Measurements from ENCODE around the gene RFTN1. TPM values are rescaled to one million over a fixed set of nuclear protein-coding genes. Genes with fewer than 3 reads are reported as not detected.

The RFTN1 gene
- total and polyA plus RNA-seq, 4 donors, result 4.4 to 20.4 (median 11.9) TPM

GRCh38 chr3:16456784-16457415 lies 56.6 kb downstream of the RFTN1 start:
- H3K27ac ChIP-seq (ENCODE audit: low read depth in 1 of 2, low read length in 2 of 2), result no peak overlapping the region

GRCh38 chr3:16455966-16456365 lies 57.5 kb downstream of the RFTN1 start:
- Histone ChIP-seq H3K4me3 (ENCODE audit: low read depth in 1 of 3, low read length in 3 of 3) (no peak overlapping the region), H3K9ac (ENCODE audit: low read depth in 1 of 2, low read length in 2 of 2) (no peak overlapping the region), H3K27ac (ENCODE audit: low read depth in 1 of 2, low read length in 2 of 2) (no peak overlapping the region), H3K36me3 (ENCODE audit: control insufficient read depth in 4 of 4, insufficient read depth in 3 of 4, low read depth in 1 of 4, low read length in 3 of 4) (peaks cover 0 to 6% (median 1%) of the 10 kb centered on the region in 4 donors), H3K9me3 (ENCODE audit: control insufficient read depth in 4 of 4, low read length in 3 of 4) (no peaks in the 10 kb centered on the region), H3K27me3 (ENCODE audit: control insufficient read depth in 4 of 4, insufficient read depth in 4 of 4, low read length in 3 of 4) (no peaks in the 10 kb centered on the region), H3K4me1 (ENCODE audit: control insufficient read depth in 4 of 4, insufficient read depth in 4 of 4, low read length in 3 of 4) (no peaks in the 10 kb centered on the region)
- WGBS, result 94% methylated on average over 8 of the region's 8 CpGs
- no peak for DNase-seq (ENCODE audit: low spot score)
- no peak for TF ChIP-seq TAF1 (conservative IDR thresholded peaks at IDR 0.05)
- TF ChIP-seq SP1 (IDR thresholded peaks at IDR 0.05), result no peak
- TF ChIP-seq JUND (IDR thresholded peaks at IDR 0.05), result no peak
- TF ChIP-seq REST (IDR thresholded peaks at IDR 0.05), result no peak
- TF ChIP-seq GABPA (IDR thresholded peaks at IDR 0.05 in 1 of 2, conservative IDR thresholded peaks at IDR 0.05 in 1 of 2), result no peak
- no peak for TF ChIP-seq FOXA2 (IDR thresholded peaks at IDR 0.05)

More at GRCh38 chr3:16456784-16457415, 56.6 kb downstream of the RFTN1 start:
- TF ChIP-seq FOXA1 (IDR thresholded peaks at IDR 0.05) (no peak), HNF4A (conservative IDR thresholded peaks at IDR 0.05) (no peak)
- H3K36me3 ChIP-seq (ENCODE audit: control insufficient read depth in 4 of 4, insufficient read depth in 3 of 4, low read depth in 1 of 4, low read length in 3 of 4), result peaks cover 0 to 4% (median 0%) of the 10 kb centered on the region in 4 donors
- no peaks in the 10 kb centered on the region for H3K4me1 ChIP-seq (ENCODE audit: control insufficient read depth in 4 of 4, insufficient read depth in 4 of 4, low read length in 3 of 4)
- no peaks in the 10 kb centered on the region for H3K9me3 ChIP-seq (ENCODE audit: control insufficient read depth in 4 of 4, low read length in 3 of 4)
- 88% methylated on average over 3 of the region's 3 CpGs for WGBS
- H3K9ac ChIP-seq (ENCODE audit: low read depth in 1 of 2, low read length in 2 of 2), result no peak overlapping the region
- no peak overlapping the region for H3K4me3 ChIP-seq (ENCODE audit: low read depth in 1 of 3, low read length in 3 of 3)
- no peaks in the 10 kb centered on the region for H3K27me3 ChIP-seq (ENCODE audit: control insufficient read depth in 4 of 4, insufficient read depth in 4 of 4, low read length in 3 of 4)
- no peak for DNase-seq (ENCODE audit: low spot score)

- peaks cover 0 to 6% (median 1%) of the 10 kb centered on the region in 4 donors for H3K36me3 ChIP-seq (ENCODE audit: control insufficient read depth in 4 of 4, insufficient read depth in 3 of 4, low read depth in 1 of 4, low read length in 3 of 4)
- H3K9me3 ChIP-seq (ENCODE audit: control insufficient read depth in 4 of 4, low read length in 3 of 4), result no peaks in the 10 kb centered on the region
- no peaks in the 10 kb centered on the region for H3K4me1 ChIP-seq (ENCODE audit: control insufficient read depth in 4 of 4, insufficient read depth in 4 of 4, low read length in 3 of 4)
- H3K9ac ChIP-seq (ENCODE audit: low read depth in 1 of 2, low read length in 2 of 2), result no peak overlapping the region
- no peak overlapping the region for H3K27ac ChIP-seq (ENCODE audit: low read depth in 1 of 2, low read length in 2 of 2)
- H3K27me3 ChIP-seq (ENCODE audit: control insufficient read depth in 4 of 4, insufficient read depth in 4 of 4, low read length in 3 of 4), result no peaks in the 10 kb centered on the region
- H3K4me3 ChIP-seq (ENCODE audit: low read depth in 1 of 3, low read length in 3 of 3), result no peak overlapping the region
- 92% methylated on average over 7 of the region's 7 CpGs for WGBS
- no peak for DNase-seq (ENCODE audit: low spot score)
- TF ChIP-seq YY1 (IDR thresholded peaks at IDR 0.05) (no peak), EGR1 (IDR thresholded peaks at IDR 0.05; ENCODE audit: low read depth in 2 of 2) (no peak), ATF3 (IDR thresholded peaks at IDR 0.05) (no peak), SP1 (IDR thresholded peaks at IDR 0.05) (no peak), FOXA2 (IDR thresholded peaks at IDR 0.05) (no peak), NR2F2 (IDR thresholded peaks at IDR 0.05) (no peak), CTCF (IDR thresholded peaks at IDR 0.05; ENCODE audit: low read depth, low read length, missing input control) (no peak), HNF4G (IDR thresholded peaks at IDR 0.05) (no peak), MAX (IDR thresholded peaks at IDR 0.05) (no peak), HNF4A (conservative IDR thresholded peaks at IDR 0.05) (no peak), TAF1 (conservative IDR thresholded peaks at IDR 0.05) (no peak), GABPA (IDR thresholded peaks at IDR 0.05 in 1 of 2, conservative IDR thresholded peaks at IDR 0.05 in 1 of 2) (no peak), ZBTB33 (IDR thresholded peaks at IDR 0.05) (no peak)
These were observed 58.5 kb downstream of the RFTN1 start for GRCh38 chr3:16455001-16455400.

Data from liver (tissue), 9 donors.